Measurements from ENCODE around the gene LSM6. TPM values are rescaled to one million over a fixed set of nuclear protein-coding genes. Genes with fewer than 3 reads are reported as not detected.

LSM6 gene
- total RNA-seq = 18.2 and 19.4 TPM in 2 replicates

DNA sequence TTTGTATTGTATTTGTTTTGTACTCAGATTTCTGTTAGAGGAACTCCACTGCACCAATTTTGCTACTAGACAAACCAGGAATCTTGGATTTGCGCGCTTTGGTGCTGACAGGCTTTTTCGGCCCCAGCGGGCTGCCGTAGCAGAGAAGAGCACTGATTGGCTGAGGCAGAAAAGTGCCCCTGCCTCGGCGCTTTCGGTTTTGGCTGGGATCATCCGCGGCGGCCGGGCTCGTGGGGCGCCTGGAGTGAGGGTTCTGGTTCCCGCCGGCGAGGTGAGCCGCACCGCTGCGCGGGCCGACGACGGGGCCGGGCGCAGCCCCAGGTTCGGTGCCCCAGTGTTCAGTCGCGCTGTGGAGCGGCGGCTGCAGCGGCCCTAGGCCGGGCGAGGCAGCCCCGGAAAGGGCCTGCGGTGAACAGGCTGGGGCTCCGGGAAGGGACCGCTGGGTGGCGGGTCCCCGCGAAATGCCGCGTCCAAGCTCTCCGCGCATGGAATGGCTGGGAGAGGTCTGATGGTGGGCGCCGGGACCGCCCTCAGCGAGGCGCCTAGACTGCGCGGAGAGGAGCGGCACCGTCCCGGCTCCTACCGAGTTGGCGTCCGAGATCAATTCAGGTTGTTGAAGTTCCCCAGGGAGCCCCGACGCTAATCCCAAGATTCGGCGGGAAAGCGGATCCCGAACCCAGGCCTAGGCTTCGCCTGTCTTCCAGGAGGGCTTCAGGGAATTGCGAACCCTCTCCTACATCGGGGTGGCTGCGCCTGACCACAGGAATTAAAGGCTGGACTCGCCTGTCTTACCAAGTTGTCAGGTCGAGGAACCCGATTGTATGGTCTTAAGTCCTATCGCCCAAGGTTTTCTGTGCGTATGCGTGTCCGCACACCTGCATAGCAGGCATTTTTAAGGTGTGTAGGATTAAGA is at the start of gene LSM6:
Gene LSM6 (plus strand): TSS at position 178 of the 913 bp plus-strand sequence. CDS start 7,204 bp downstream, outside the sequence.

DNA sequence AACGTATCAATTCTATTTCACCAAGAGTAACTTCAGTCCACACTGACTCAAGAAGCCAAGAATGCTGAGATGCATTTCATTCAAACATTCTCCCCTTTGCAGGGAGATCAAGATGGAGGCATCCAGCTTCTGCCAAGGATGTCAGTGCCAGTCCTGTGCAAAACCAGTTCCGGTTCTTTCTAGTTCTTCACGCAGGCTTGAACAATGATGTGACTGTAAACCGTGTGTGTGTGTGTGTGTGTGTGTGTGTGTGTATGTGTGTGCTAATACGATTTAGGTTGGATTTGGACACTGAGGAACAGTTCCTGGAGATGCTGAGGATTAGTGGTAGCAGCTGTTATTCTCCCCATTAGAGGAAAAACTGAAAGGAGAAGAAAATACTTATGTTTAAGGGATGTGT is 38.7 kb downstream of the LSM6 start, which contains the start of gene REELD1:
Gene REELD1 (plus strand): TSS at position 301 of the 400 bp plus-strand sequence. CDS start 2,415 bp downstream, outside the sequence.

Other genes starting within 250 kb of the LSM6 start
- gene ZNF827, start 236.9 kb upstream of the LSM6 start, total RNA-seq = 1.4 and 7.5 TPM in 2 replicates
- not detected in 2 replicates for gene REELD1, start 38.8 kb downstream of the LSM6 start, total RNA-seq

Measured in cardiac atrium fibroblast (primary cell).